A673 (cell line): Measurements from ENCODE around the gene ATP5MC2. TPM values are rescaled to one million over a fixed set of nuclear protein-coding genes. Genes with fewer than 3 reads are reported as not detected.

ENCODE experiments used
- BruUV-seq: library from RNA; stranded (reverse); fragments of 400-500 nt; replicated peaks from 2 replicates; lab custom pipeline; 2021; lab: Mats Ljungman, UMichigan
- CTCF ChIA-PET: fragments of 300-600 bp; sonication (Branson Sonifier 250); formaldehyde crosslinking; loops from one replicate; lab custom pipeline; 2022; ENCODE audit warnings: antibody characterized with exemption; lab: Charles Lee
- POLR2A ChIA-PET: fragments of 300-600 bp; sonication (Branson Sonifier 250); formaldehyde crosslinking; loops from one replicate; lab custom pipeline; 2022; ENCODE audit warnings: antibody characterized with exemption; ENCODE audit not compliant: low non-redundant PET; lab: Charles Lee
- DNase-seq: peaks from one replicate; pipeline ENCODE4 v3.0.0-alpha.2; 2015; ENCODE audit warnings: low spot score
- H3K27ac ChIP-seq: fragments of 200-600 bp; sonication (generic); 2 replicates; pipeline ENCODE4 v1.5.1; 2016; ENCODE audit warnings: mixed run types, low read depth, mild to moderate bottlenecking, mixed read lengths, antibody characterized with exemption, low read length; ENCODE audit not compliant: poor library complexity, severe bottlenecking
- H3K27me3 ChIP-seq: fragments of 200-600 bp; sonication (generic); replicated peaks from 2 replicates; pipeline ENCODE4 v1.6.1; 2017; ENCODE audit warnings: mixed run types, low read depth, mild to moderate bottlenecking, mixed read lengths, antibody characterized with exemption, low read length; ENCODE audit not compliant: insufficient read depth, poor library complexity
- H3K36me3 ChIP-seq: fragments of 200-600 bp; sonication (generic); 2 replicates; pipeline ENCODE4 v1.6.1; 2016; ENCODE audit warnings: mixed run types, mild to moderate bottlenecking, mixed read lengths, antibody characterized with exemption, low read length; ENCODE audit not compliant: insufficient read depth, poor library complexity, severe bottlenecking
- H3K4me1 ChIP-seq: fragments of 200-600 bp; sonication (generic); 2 replicates; pipeline ENCODE4 v1.6.1; 2017; ENCODE audit warnings: mixed run types, mild to moderate bottlenecking, mixed read lengths, antibody characterized with exemption, low read length; ENCODE audit not compliant: insufficient read depth, poor library complexity, severe bottlenecking
- H3K4me3 ChIP-seq: fragments of 200-600 bp; sonication (generic); 2 replicates; pipeline ENCODE4 v1.5.1; 2016; ENCODE audit warnings: low read depth, mixed run types, mild to moderate bottlenecking, mixed read lengths, low read length; ENCODE audit not compliant: poor library complexity, severe bottlenecking
- H3K9me3 ChIP-seq: fragments of 200-600 bp; sonication (generic); 2 replicates; pipeline ENCODE4 v1.6.1; 2016; ENCODE audit warnings: mixed run types, low read depth, mild to moderate bottlenecking, mixed read lengths, antibody characterized with exemption, low read length; ENCODE audit not compliant: poor library complexity, severe bottlenecking
- CTCF ChIP-seq: fragments of 300-800, 200-600 bp; sonication (generic); conservative IDR thresholded peaks from 2 replicates; pipeline ENCODE4 v1.5.1; 2017; ENCODE audit warnings: low read depth, mild to moderate bottlenecking, antibody characterized with exemption, low read length, moderate library complexity, mixed read lengths
- EZH2 ChIP-seq: fragments of 200-600 bp; sonication (generic); IDR thresholded peaks from 2 replicates; pipeline ENCODE4 v1.6.1; 2017; ENCODE audit warnings: borderline replicate concordance, low read depth, mild to moderate bottlenecking, mixed read lengths, antibody characterized with exemption, low read length; ENCODE audit not compliant: poor library complexity, severe bottlenecking
- intact Hi-C: fragments of 100-400 bp; cut with micrococcal nuclease; formaldehyde crosslinking; loops from one replicate; pipeline ENCODE4 v1.10.0; 2022; ENCODE audit not compliant: unreplicated experiment
- total RNA-seq: library from RNA; stranded (reverse); gene quantifications from 2 replicates; pipeline ENCODE4 v1.2.3, GENCODE V29; 2021

Gene ATP5MC2
- total RNA-seq, 1 experiment from 2014 or later = 447 TPM

DNA sequence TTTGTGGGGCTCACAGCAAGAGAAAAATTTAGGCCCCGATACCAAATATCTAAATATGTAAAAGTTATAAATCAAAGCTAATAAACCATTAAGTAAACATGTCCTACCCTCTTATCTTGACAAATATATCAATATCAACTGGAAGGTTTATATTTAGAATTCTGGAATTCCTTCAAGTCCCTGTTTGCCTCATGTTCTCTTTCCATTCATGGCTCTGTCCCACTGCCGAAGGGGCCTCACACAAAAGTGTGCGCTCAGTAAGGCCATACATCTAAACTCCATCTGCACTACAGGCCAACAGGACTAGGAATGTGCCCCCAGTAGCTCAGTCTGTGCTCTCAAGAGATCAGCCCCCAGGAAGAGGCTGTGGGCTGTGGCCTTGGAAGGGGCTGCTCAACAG lies 10.6 kb upstream of the ATP5MC2 start:
- TF ChIP-seq CTCF = no peak
- no peak for TF ChIP-seq EZH2
- intact Hi-C loops = no loop called here
- DNase-seq = no peak
- H3K4me3 ChIP-seq = no peak overlapping the region
- ChIA-PET CTCF (no interaction called here), POLR2A (no interaction called here)
- no peaks in the 10 kb centered on the region for H3K27me3 ChIP-seq
- H3K9me3 ChIP-seq = no peaks in the 10 kb centered on the region
- BruUV-seq = no TSS peak
- no peak overlapping the region for H3K27ac ChIP-seq
- H3K4me1 ChIP-seq = no peaks in the 10 kb centered on the region
- no peaks in the 10 kb centered on the region for H3K36me3 ChIP-seq

DNA sequence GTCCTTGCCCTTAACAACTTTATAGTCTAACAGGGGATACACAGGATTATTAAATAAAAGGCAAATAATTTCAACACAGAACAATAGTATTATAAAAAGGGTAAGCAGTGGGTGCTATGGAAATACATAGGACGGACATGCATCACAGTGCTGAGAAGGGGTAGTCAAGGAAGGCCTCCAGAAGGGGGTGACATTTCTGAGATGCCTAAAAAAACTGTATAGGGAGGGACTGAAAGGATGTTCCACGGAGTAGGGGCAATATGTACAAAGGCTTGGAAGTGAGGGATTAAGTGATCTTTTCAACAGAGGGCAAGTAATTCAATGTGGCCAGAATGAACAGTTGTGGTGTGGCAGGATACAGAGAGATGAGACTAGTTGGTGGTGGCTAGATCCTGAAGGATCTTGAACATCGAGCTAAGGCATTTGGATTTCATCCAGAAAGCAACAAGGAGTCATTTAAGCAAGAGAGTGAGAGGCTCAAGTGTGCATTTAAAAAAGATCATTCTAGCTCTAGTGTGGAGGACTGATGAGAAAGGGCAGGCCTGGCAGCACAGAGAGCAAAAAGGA lies 8.9 kb upstream of the ATP5MC2 start:
- ChIA-PET CTCF (no interaction called here), POLR2A (no interaction called here)
- TF ChIP-seq EZH2 (no peak), CTCF (no peak)
- Histone ChIP-seq H3K9me3 (no peaks in the 10 kb centered on the region), H3K27ac (no peak overlapping the region), H3K36me3 (no peaks in the 10 kb centered on the region), H3K4me3 (no peak overlapping the region), H3K27me3 (no peaks in the 10 kb centered on the region), H3K4me1 (peaks cover under 1% of the 10 kb centered on the region)
- intact Hi-C loops = no loop called here
- DNase-seq = no peak
- no TSS peak for BruUV-seq

DNA sequence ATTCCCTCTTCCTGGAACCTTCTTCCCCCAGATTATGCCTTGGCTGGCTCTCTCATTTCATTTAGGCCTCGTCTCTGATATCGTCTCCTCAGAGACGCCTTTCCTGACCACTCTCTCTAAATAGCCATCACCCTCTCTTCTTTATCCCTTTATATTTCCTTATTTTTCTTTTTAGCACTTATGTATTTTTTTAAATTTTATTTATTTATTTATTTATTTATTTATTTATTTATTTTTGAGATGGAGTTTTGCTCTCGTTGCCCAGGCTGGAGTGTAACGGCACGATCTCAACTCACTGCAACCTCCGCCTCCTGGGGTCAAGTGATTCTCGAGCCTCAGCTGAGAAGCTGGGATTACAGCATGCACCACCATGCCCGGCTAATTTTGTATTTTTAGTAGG lies 8.1 kb upstream of the ATP5MC2 start:
- H3K27me3 ChIP-seq = no peaks in the 10 kb centered on the region
- no peak for DNase-seq
- no peak overlapping the region for H3K4me3 ChIP-seq
- no peaks in the 10 kb centered on the region for H3K9me3 ChIP-seq
- POLR2A ChIA-PET = no interaction called here
- TF ChIP-seq EZH2 = no peak
- no peak for TF ChIP-seq CTCF
- intact Hi-C loops = no loop called here
- H3K27ac ChIP-seq = no peak overlapping the region
- no TSS peak for BruUV-seq
- peaks cover 9% of the 10 kb centered on the region for H3K4me1 ChIP-seq
- CTCF ChIA-PET = no interaction called here
- H3K36me3 ChIP-seq = no peaks in the 10 kb centered on the region
